GM13976 (cell line): ENCODE results near the gene COL28A1.

ENCODE experiments used
- DNase-seq: peaks from one replicate; pipeline ENCODE4 v3.0.0; 2012; ENCODE audit warnings: low spot score
- in situ Hi-C: fragments of 300-500 bp; cut with MboI; formaldehyde crosslinking; loops from one replicate; pipeline ENCODE4 v1.12.0; 2022; ENCODE audit warnings: low sequenced_read_pairs, mixed read lengths, inconsistent platforms; ENCODE audit not compliant: unreplicated experiment
- TF ChIP-seq, protein P1 (sequence below): IDR thresholded peaks from 2 replicates; pipeline ENCODE4 v1.5.1; 2012; ENCODE audit warnings: borderline replicate concordance, mild to moderate bottlenecking; ENCODE audit not compliant: insufficient read depth; ENCODE audit errors: extremely low read depth, missing control alignments, control extremely low read depth

COL28A1 gene

DNA sequence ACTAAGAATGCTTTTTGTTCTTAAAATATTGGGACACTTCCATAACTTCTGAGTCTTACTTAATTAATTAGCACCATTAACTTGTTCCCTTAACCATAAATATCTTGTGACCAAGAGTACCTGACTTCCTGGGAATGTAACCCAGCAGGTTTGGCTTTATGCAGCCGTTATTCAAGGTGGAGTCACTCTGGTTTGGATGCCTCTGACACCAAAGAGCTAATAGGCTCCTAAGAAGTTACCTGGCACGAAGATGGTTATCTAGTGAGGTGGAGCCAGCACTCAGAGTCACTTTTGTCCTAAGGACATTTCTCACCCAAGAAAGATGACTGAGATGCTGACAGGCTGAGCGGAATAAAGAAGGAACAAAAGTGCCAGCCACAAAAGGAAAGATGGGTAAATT lies 181.0 kb downstream of the COL28A1 start:
- no peak for DNase-seq
- in situ Hi-C loops, result no loop called here
- TF ChIP-seq, protein P1, sequence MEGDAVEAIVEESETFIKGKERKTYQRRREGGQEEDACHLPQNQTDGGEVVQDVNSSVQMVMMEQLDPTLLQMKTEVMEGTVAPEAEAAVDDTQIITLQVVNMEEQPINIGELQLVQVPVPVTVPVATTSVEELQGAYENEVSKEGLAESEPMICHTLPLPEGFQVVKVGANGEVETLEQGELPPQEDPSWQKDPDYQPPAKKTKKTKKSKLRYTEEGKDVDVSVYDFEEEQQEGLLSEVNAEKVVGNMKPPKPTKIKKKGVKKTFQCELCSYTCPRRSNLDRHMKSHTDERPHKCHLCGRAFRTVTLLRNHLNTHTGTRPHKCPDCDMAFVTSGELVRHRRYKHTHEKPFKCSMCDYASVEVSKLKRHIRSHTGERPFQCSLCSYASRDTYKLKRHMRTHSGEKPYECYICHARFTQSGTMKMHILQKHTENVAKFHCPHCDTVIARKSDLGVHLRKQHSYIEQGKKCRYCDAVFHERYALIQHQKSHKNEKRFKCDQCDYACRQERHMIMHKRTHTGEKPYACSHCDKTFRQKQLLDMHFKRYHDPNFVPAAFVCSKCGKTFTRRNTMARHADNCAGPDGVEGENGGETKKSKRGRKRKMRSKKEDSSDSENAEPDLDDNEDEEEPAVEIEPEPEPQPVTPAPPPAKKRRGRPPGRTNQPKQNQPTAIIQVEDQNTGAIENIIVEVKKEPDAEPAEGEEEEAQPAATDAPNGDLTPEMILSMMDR, result no peak

DNA sequence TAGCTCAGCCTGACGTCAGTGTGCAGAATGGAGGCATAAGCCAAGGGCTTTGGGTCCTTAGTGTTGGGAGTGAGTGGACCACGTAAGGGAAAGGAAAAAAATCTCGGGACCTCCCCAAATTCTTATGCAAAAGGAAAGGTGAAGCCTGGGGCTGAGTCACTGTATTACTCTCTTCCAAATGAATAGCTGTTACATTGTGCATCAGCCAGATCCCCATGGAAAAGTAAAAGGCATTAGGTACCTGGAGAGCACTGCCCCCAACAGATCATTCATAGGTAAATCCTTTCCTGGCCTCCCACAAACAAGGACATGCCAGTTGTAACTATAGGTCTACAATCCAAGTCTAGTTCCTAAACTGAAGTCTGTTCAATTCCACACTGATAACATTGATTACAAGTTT lies 182.8 kb downstream of the COL28A1 start:
- in situ Hi-C loops, result no loop called here
- TF ChIP-seq, protein P1, result no peak
- no peak for DNase-seq

DNA sequence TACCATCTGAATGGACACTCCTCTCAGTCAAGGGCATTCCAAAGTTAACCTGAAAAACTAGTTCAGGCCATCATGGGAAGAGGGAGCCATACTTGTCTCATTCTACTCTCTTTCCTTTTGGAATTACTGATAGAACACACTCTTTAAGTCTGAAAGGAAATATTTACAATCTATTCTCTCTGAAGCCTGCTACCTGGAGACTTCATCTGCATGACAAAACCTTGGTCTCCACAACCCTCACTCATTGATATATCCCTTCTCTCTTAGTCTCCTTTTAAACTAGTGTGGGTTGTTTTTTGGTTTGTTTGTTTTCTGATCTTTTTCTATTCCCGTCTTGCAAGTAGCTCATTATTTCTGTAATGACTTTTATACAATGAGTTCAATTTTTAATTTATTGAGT lies 183.8 kb downstream of the COL28A1 start:
- TF ChIP-seq, protein P1, result no peak
- no peak for DNase-seq
- in situ Hi-C loops, result no loop called here

DNA sequence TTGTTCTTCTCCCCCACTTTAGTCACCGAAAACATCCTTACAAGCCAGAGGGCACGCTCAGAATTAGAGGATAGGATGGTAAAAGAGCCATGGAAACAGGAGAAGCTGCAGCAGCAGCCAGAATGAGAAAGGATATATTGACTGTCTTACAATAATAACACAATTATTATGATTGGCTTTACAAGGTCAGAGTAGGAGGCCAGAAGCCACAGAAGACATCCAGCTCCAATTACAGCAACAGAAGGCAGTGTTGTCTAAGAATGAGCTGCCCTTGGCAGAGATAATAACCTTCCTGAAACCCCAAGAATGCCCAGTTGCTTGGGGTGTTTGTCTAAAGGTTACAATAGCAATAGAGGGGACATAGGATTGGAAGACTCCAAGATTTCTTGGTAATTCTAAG lies 184.5 kb downstream of the COL28A1 start:
- no peak for DNase-seq
- TF ChIP-seq, protein P1, result no peak
- in situ Hi-C loops, result no loop called here

DNA sequence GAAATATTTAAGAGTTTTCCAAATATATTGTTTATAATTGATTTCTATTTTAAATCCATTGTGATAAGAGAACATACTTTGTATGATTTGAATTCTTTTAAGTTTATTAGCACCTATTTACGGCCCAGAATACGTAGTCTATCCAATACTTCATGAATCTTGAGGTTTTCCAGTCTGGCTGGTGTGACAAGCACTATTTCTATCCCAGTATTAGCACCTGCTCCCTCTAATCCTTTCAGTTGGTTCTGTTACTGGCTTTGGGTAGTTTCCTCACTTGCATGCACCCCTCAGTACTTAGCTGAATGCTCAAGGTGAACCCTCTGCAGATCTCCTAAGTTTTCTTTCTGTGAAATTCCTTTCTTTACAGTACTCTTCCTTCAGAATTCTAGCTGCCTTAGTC lies 186.5 kb downstream of the COL28A1 start:
- in situ Hi-C loops, result no loop called here
- no peak for DNase-seq
- TF ChIP-seq, protein P1, result no peak

DNA sequence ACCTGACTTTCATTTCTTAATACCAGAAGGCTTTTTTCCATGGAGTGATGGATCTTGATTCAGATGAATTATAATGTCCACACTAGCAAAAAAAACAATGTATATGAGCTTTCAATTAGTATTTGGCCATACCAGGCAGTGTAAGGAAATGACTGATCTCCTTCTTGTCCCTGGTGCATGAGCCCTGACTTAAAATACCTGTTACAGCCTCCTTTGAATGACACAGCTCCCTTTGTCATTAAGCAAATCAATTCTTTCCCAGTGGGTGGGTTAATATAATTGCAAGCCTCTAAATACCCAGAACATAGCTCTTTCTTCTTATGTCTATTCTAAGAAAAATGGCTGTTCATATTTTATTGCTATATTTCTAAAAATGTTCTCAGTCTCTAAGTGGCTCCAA lies 188.6 kb downstream of the COL28A1 start:
- DNase-seq, result no peak
- in situ Hi-C loops, result no loop called here
- TF ChIP-seq, protein P1, result no peak

DNA sequence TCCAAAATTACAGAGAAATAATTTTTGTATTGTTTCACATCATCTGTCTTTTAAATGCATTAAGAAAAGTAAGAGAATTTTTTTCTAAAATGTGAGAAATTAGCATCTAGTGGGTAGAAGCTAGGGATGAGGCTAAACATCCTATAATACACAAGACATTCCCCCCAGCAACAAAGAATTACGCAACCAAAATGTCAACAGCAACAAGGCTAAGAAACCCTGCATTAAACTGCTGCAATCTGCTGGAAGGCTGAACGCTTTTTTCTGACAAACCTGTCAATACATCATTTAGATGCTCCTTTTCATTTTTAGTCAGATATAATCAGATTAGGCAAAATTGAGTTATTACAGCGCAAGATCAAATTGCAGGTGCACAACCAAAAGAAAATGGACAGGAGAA lies 191.1 kb downstream of the COL28A1 start:
- in situ Hi-C loops, result no loop called here
- DNase-seq, result no peak
- TF ChIP-seq, protein P1, result no peak
